Measurements from ENCODE around the gene FNIP2.

Gene FNIP2

GRCh38 chr4:158760866-158761265, 8.0 kb upstream of the FNIP2 start:
- no peak overlapping the region for H3K4me3 ChIP-seq (ENCODE audit: low read depth, low read length)
- TF ChIP-seq, protein P1, sequence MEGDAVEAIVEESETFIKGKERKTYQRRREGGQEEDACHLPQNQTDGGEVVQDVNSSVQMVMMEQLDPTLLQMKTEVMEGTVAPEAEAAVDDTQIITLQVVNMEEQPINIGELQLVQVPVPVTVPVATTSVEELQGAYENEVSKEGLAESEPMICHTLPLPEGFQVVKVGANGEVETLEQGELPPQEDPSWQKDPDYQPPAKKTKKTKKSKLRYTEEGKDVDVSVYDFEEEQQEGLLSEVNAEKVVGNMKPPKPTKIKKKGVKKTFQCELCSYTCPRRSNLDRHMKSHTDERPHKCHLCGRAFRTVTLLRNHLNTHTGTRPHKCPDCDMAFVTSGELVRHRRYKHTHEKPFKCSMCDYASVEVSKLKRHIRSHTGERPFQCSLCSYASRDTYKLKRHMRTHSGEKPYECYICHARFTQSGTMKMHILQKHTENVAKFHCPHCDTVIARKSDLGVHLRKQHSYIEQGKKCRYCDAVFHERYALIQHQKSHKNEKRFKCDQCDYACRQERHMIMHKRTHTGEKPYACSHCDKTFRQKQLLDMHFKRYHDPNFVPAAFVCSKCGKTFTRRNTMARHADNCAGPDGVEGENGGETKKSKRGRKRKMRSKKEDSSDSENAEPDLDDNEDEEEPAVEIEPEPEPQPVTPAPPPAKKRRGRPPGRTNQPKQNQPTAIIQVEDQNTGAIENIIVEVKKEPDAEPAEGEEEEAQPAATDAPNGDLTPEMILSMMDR (IDR thresholded peaks at IDR 0.05; ENCODE audit: insufficient read depth, low read length, missing control alignments), result no peak
- CTCF ChIA-PET, result interaction anchor here (1.2 to 1.8 kb wide), 3 partner anchors 12 to 64 kb away, joined by 3 to 4 read pairs (median 3); no protein-coding TSS in a partner anchor
- DNase-seq (ENCODE audit: low read depth, low spot score), result no peak
- POLR2A ChIA-PET, result interaction anchor here (0.7 kb wide), 1 partner anchor 97 kb away, joined by 4 read pairs; no protein-coding TSS in a partner anchor

GRCh38 chr4:158762553-158762952, 6.3 kb upstream of the FNIP2 start:
- ChIA-PET CTCF (interaction anchor here (0.9 kb wide), 1 partner anchor 18 kb away, joined by 3 read pairs; no protein-coding TSS in a partner anchor), POLR2A (no interaction called here)
- DNase-seq (ENCODE audit: low read depth, low spot score), result no peak
- TF ChIP-seq, protein P1 (IDR thresholded peaks at IDR 0.05; ENCODE audit: insufficient read depth, low read length, missing control alignments), result no peak
- H3K4me3 ChIP-seq (ENCODE audit: low read depth, low read length), result no peak overlapping the region

DNA sequence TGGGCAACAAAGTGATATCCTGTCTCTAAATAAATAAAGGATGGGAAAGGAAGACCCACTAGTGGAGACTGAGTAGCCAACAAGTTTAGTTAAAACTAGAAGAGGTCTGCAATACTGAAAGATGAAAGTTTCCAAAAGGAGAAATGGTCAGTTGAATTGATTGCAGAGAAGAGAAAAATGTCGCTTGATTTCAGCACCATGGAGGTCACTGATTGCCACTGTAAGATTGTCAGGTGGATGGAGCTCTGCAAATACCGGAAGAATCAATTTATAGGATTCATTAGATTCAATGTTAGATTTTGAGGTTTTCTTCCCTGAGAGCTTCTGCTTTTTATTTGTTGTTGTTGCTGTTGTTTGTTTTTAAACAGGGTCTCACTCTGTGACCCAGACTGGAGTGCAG, 5.4 kb upstream of the FNIP2 start:
- no peak overlapping the region for H3K4me3 ChIP-seq (ENCODE audit: low read depth, low read length)
- TF ChIP-seq, protein P1 (IDR thresholded peaks at IDR 0.05; ENCODE audit: insufficient read depth, low read length, missing control alignments), result no peak
- CTCF ChIA-PET, result interaction anchor here (0.9 kb wide), 1 partner anchor 17 kb away, joined by 3 read pairs; no protein-coding TSS in a partner anchor
- POLR2A ChIA-PET, result no interaction called here
- no peak for DNase-seq (ENCODE audit: low read depth, low spot score)

DNA sequence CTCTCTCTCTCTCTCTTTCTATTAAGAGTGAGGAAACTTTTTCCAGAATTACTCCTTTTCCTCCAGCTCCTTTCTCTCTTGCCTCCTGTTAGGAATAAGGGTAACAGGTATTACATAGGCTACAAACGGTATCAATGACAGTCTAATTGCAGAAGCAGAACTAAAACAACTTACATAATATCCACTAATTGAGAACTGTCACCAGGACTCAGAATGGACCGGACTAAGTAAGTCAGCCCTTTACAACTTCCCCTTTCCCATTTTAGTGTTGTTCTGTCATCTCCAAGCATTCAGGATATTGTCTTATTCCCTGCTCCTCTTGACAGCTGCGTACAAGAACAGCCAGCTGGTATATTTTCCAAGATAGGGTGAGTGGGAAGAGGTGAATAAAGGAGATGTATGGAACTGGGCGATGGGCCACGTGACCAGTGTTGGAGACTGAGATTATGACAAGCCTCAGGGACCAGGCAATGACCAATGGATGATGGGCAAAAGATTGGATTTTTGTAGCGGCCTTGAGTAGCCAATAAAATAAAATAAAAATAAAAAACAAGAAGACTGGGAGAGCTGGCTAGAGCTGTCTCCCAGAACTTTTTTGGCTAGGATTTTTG, 2.3 kb upstream of the FNIP2 start:
- TF ChIP-seq, protein P1 (IDR thresholded peaks at IDR 0.05; ENCODE audit: insufficient read depth, low read length, missing control alignments), result no peak
- CTCF ChIA-PET, result interaction anchor here (1.0 to 2.0 kb wide), 2 partner anchors 11 to 84 kb away, joined by 3 to 7 read pairs; no protein-coding TSS in a partner anchor
- no peak overlapping the region for H3K4me3 ChIP-seq (ENCODE audit: low read depth, low read length)
- POLR2A ChIA-PET, result interaction anchor here (1.1 kb wide), 1 partner anchor 12 kb away, joined by 3 read pairs; no protein-coding TSS in a partner anchor
- no peak for DNase-seq (ENCODE audit: low read depth, low spot score)

- TF ChIP-seq, protein P1 (IDR thresholded peaks at IDR 0.05; ENCODE audit: insufficient read depth, low read length, missing control alignments), result no peak
- POLR2A ChIA-PET, result interaction anchor here (1.1 kb wide), 1 partner anchor 13 kb away, joined by 3 read pairs; no protein-coding TSS in a partner anchor
- H3K4me3 ChIP-seq (ENCODE audit: low read depth, low read length), result no peak overlapping the region
- CTCF ChIA-PET, result interaction anchor here (2.0 kb wide), 1 partner anchor 84 kb away, joined by 7 read pairs; no protein-coding TSS in a partner anchor
- DNase-seq (ENCODE audit: low read depth, low spot score), result no peak
Measured at GRCh38 chr4:158767451-158767850, 1.4 kb upstream of the FNIP2 start.

DNA sequence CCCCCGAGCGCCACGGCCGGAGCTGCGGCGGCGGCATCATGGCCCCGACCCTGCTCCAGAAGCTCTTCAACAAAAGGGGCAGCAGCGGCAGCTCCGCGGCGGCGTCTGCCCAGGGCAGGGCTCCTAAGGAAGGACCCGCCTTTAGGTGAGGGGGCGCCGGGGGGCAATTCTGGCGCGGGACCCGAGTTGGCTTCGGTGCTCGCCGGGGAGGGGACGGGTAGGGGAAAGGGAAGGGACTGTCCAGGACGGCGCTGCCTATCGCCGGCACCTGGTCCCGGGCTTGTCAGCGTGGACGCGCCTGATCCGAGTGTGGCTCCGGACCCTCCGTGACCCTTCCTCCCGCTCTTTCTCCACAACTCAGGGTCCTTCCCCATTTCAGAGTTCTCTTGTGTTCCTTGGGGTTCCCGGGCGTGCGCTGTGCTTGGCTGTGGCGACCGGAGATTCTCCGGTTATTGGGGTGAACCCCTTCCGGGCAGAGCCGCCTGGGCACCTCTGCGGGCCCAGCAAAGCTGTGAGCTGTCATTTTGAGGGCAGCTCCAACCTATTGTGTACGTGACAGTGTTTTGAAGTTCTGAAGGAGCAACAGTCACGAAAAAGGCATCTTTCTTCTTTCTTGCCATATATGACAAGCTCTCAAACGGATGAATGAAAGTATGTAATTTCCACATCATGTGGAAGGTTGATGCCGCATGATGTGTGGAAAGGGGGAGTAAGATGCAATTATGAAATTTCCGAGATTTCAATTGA, 522 bp downstream of the FNIP2 start:
- POLR2A ChIA-PET, result interaction anchor here (0.8 to 1.8 kb wide), 3 partner anchors 11 to 42 kb away, joined by 3 to 10 read pairs (median 5); no protein-coding TSS in a partner anchor
- no peak for DNase-seq (ENCODE audit: low read depth, low spot score)
- TF ChIP-seq, protein P1 (IDR thresholded peaks at IDR 0.05; ENCODE audit: insufficient read depth, low read length, missing control alignments), result no peak
- H3K4me3 ChIP-seq (ENCODE audit: low read depth, low read length), result peak overlapping the region; percentile 80
- CTCF ChIA-PET, result interaction anchor here (0.8 to 1.2 kb wide), 4 partner anchors 12 to 39 kb away, joined by 3 to 4 read pairs (median 3); no protein-coding TSS in a partner anchor
